ENCODE data around the gene ASCC1.

DNA sequence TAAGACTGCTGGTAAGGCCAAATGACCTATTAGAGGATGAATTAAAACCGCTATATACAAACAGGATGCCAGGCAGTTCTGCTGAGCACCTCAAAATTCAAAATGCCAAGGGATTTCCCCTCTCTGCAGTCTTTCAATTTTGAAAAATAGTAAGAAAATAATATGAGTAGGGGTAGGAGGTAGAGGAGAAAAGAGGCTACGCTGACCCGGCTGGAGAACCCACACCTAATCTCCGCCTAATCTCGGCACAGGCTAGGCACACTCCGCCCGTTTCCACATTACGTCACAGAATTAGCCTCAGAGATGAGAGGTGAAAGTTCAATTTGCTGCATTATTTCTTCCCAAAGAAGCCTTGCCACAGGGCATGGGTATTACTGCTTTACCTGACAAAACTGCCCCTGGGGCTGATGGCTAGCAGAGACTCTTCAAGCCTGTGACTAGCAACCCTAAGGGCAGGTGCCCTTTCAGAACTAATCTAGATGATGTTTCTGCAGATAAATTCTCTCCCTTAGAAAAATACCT is 106.4 kb downstream of the ASCC1 start:
- TF ChIP-seq, protein P1, sequence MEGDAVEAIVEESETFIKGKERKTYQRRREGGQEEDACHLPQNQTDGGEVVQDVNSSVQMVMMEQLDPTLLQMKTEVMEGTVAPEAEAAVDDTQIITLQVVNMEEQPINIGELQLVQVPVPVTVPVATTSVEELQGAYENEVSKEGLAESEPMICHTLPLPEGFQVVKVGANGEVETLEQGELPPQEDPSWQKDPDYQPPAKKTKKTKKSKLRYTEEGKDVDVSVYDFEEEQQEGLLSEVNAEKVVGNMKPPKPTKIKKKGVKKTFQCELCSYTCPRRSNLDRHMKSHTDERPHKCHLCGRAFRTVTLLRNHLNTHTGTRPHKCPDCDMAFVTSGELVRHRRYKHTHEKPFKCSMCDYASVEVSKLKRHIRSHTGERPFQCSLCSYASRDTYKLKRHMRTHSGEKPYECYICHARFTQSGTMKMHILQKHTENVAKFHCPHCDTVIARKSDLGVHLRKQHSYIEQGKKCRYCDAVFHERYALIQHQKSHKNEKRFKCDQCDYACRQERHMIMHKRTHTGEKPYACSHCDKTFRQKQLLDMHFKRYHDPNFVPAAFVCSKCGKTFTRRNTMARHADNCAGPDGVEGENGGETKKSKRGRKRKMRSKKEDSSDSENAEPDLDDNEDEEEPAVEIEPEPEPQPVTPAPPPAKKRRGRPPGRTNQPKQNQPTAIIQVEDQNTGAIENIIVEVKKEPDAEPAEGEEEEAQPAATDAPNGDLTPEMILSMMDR (IDR thresholded peaks at IDR 0.05), result no peak
- TF ChIP-seq EZH2 (IDR thresholded peaks at IDR 0.05; ENCODE audit: borderline replicate concordance, insufficient read depth, low read depth, low read length, poor library complexity, severe bottlenecking), result no peak
